ENCODE results near the gene KRT7. TPM values are rescaled to one million over a fixed set of nuclear protein-coding genes. Genes with fewer than 3 reads are reported as not detected.

The KRT7 gene
- total and polyA plus RNA-seq, 7 experiments from 2014 or later, result 36.1 TPM; not detected in 6

DNA sequence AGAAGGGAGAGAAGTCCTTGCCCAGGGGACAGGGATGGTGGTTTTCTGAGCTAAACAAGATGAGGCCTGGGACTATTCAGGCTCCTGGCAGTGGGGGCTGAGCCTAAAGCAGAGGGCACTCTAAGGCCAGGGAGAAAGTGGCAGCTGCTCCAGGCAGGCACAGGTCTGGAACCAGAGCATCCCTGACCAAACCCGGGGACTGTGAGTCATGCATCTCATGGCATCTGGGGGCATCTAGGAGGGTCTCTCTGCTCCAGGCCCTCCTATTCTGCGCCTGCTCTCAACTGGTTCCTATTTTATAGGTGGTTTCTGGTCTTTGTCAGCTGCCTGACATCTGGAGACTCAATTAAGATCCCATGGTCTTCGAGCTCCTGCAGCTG is 11.6 kb downstream of the KRT7 start:
- Mint-ChIP-seq H3K9me3 (no peaks in the 10 kb centered on the region), H3K4me3 (peak overlapping the region in 2 of 10 donors; percentile 50 to 94), H3K27ac (peak overlapping the region in 4 of 9 donors; percentile 66 to 99 (median 72)), H3K36me3 (peaks cover 0 to 29% (median 0%) of the 10 kb centered on the region in 5 donors), H3K4me1 (peaks cover 10 to 71% (median 13%) of the 10 kb centered on the region in 7 donors), H3K27me3 (peaks cover 3 to 20% (median 17%) of the 10 kb centered on the region in 5 donors)
- intact Hi-C loops (cut with micrococcal nuclease), result loop anchor here in 1 of 2 donors (10.0 kb wide), 1 partner anchor 220 kb away; no protein-coding TSS in a partner anchor
- no peak overlapping the region for H3K27ac ChIP-seq (ENCODE audit: low read depth, low read length)
- ChIA-PET CTCF (no interaction called here), POLR2A (no interaction called here)
- H3K27me3 ChIP-seq (ENCODE audit: control insufficient read depth in 2 of 2, insufficient read depth in 2 of 2, low read length in 2 of 2), result no peaks in the 10 kb centered on the region
- H3K36me3 ChIP-seq (ENCODE audit: control insufficient read depth in 2 of 3, insufficient read depth in 3 of 3, low read length in 3 of 3), result no peaks in the 10 kb centered on the region
- ATAC-seq (peak; percentile 10), DNase-seq (no peak)
- peaks cover 5 to 9% of the 10 kb centered on the region in 2 donors for H3K4me1 ChIP-seq (ENCODE audit: control insufficient read depth in 2 of 2, insufficient read depth in 2 of 2, low read length in 2 of 2)
- no peaks in the 10 kb centered on the region for H3K9me3 ChIP-seq (ENCODE audit: control insufficient read depth in 2 of 3, low read length in 3 of 3)
- H3K4me3 ChIP-seq (ENCODE audit: low read length), result no peak overlapping the region

DNA sequence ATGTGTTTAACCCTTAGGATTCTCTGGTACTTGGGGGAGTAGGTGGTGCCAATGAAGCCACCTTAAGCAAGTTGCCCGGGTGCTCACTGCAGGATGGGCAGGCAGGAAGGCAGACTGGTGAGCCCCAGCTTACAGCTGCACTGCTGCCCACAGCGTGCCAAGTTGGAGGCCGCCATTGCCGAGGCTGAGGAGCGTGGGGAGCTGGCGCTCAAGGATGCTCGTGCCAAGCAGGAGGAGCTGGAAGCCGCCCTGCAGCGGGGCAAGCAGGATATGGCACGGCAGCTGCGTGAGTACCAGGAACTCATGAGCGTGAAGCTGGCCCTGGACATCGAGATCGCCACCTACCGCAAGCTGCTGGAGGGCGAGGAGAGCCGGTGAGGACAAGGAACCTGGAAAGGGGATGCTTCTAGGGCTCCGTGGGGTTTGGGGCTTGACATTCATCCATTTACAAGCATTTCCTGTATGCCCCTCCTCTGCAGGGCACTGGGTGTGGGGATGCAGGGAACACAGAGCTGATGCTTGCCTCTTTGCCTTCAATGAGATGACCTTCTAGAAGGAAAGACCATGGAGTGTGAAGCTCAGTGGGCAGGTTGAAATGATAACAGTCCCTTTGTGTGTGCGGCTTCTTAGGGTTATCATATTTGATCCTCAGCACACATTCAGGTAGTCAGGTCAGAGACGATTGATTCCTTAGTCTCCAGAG is 12.4 kb downstream of the KRT7 start:
- no peaks in the 10 kb centered on the region for H3K27me3 ChIP-seq (ENCODE audit: control insufficient read depth in 2 of 2, insufficient read depth in 2 of 2, low read length in 2 of 2)
- peaks cover 5 to 9% of the 10 kb centered on the region in 2 donors for H3K4me1 ChIP-seq (ENCODE audit: control insufficient read depth in 2 of 2, insufficient read depth in 2 of 2, low read length in 2 of 2)
- Mint-ChIP-seq H3K4me3 (peak overlapping the region in 1 of 10 donors; percentile 94), H3K36me3 (peaks cover 0 to 35% (median 0%) of the 10 kb centered on the region in 5 donors), H3K27ac (peak overlapping the region in 1 of 9 donors; percentile 99), H3K9me3 (no peaks in the 10 kb centered on the region), H3K4me1 (peaks cover 10 to 76% (median 17%) of the 10 kb centered on the region in 7 donors), H3K27me3 (peaks cover 0 to 26% (median 23%) of the 10 kb centered on the region in 5 donors)
- ATAC-seq (no peak), DNase-seq (no peak)
- CTCF ChIA-PET, result interaction anchor here (0.7 kb wide), 1 partner anchor 71 kb away, joined by 3 read pairs; no protein-coding TSS in a partner anchor
- POLR2A ChIA-PET, result no interaction called here
- H3K4me3 ChIP-seq (ENCODE audit: low read length), result no peak overlapping the region
- no peaks in the 10 kb centered on the region for H3K9me3 ChIP-seq (ENCODE audit: control insufficient read depth in 2 of 3, low read length in 3 of 3)
- no peak overlapping the region for H3K27ac ChIP-seq (ENCODE audit: low read depth, low read length)
- H3K36me3 ChIP-seq (ENCODE audit: control insufficient read depth in 2 of 3, insufficient read depth in 3 of 3, low read length in 3 of 3), result no peaks in the 10 kb centered on the region
- intact Hi-C loops (cut with micrococcal nuclease), result loop anchor here in 1 of 2 donors (10.0 kb wide), 1 partner anchor 221 kb away; no protein-coding TSS in a partner anchor

DNA sequence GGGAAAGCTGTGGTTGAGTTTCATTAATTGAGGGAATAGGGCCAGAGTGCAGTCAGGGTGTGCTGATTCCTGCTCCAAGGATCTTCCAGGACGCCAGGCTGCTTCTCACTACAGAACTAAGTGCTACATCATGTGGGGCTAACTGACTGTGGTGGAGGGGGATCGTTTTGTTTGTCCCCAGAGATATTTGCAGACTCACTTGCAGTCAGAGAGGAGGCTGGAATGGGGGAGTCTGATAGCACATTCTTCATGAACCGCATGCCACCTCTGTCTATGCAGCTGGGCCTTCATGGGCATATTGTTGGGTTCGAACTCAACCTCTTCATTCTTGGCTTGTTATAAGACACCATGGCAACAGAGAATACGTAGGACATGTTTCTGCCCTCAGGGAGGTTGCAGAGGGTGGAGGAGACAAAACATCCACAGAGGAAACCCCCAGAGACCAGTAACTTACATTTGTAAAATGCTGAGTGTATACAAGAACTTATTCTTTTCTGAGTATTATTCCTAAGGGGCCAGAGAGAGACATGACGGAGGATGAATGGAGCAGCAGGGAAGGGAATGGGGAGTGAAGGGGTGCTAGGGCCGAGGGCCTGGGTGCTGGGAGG is 13.0 kb downstream of the KRT7 start:
- ChIA-PET POLR2A (no interaction called here), CTCF (no interaction called here)
- peaks cover 0 to 29% (median 26%) of the 10 kb centered on the region in 5 donors for H3K27me3 Mint-ChIP-seq
- H3K27ac Mint-ChIP-seq, result peak overlapping the region in 2 of 9 donors; percentile 35 to 99
- no peaks in the 10 kb centered on the region for H3K27me3 ChIP-seq (ENCODE audit: control insufficient read depth in 2 of 2, insufficient read depth in 2 of 2, low read length in 2 of 2)
- DNase-seq, result no peak
- H3K9me3 Mint-ChIP-seq, result no peaks in the 10 kb centered on the region
- H3K4me1 Mint-ChIP-seq, result peaks cover 10 to 80% (median 17%) of the 10 kb centered on the region in 7 donors
- H3K36me3 ChIP-seq (ENCODE audit: control insufficient read depth in 2 of 3, insufficient read depth in 3 of 3, low read length in 3 of 3), result no peaks in the 10 kb centered on the region
- no peak for ATAC-seq
- peaks cover 0 to 38% (median 0%) of the 10 kb centered on the region in 5 donors for H3K36me3 Mint-ChIP-seq
- no peaks in the 10 kb centered on the region for H3K9me3 ChIP-seq (ENCODE audit: control insufficient read depth in 2 of 3, low read length in 3 of 3)
- H3K4me3 Mint-ChIP-seq, result peak overlapping the region in 1 of 10 donors; percentile 94
- no peak overlapping the region for H3K27ac ChIP-seq (ENCODE audit: low read depth, low read length)
- peaks cover 5 to 9% of the 10 kb centered on the region in 2 donors for H3K4me1 ChIP-seq (ENCODE audit: control insufficient read depth in 2 of 2, insufficient read depth in 2 of 2, low read length in 2 of 2)
- H3K4me3 ChIP-seq (ENCODE audit: low read length), result no peak overlapping the region
- intact Hi-C loops (cut with micrococcal nuclease), result loop anchor here in 1 of 2 donors (10.0 kb wide), 1 partner anchor 221 kb away; no protein-coding TSS in a partner anchor

DNA sequence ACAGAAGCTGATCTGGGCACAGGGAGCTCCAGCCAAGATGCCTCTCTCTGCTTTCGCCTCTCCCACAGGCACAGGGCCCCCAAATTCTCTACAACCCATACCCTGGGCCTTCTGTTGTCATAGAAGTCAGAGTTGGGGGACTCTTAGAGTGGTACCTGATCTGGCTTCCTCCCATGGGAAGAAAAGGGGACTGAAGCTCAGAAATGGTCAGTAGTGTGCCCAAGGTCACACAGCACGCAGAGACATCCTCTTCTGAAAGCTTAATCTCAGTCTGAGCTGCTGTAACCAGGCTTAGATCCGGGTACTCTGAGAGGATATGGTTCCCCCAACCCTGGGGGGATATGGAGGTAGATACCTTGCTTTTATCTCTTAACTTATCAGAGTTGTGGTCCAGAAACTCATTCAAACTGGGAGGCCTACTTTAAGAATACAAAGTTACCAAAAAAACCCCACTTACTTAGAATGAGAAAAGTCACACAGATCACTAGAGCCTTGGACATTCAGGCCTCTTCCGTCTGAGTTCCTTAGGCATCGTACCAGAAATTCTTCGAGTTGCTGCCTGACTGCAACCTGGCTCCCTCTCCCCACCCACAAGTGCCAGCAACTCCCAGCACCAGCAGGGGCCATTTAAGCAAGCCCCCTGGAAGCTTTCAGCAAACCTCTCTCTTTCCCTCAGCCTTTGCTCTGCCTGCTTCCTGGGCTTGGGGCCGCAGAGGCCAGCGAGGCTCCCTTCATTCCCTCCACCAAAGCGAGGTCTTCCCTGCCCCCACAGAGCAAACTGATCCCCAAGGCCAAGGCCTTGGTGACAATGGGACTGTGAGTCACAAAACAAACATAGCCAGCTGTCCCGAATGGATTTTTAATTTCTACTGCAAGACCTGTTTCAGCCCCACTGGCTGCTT is 13.9 kb downstream of the KRT7 start:
- no peaks in the 10 kb centered on the region for H3K9me3 Mint-ChIP-seq
- DNase-seq (no peak), ATAC-seq (no peak)
- Histone ChIP-seq H3K27me3 (ENCODE audit: control insufficient read depth in 2 of 2, insufficient read depth in 2 of 2, low read length in 2 of 2) (no peaks in the 10 kb centered on the region), H3K36me3 (ENCODE audit: control insufficient read depth in 2 of 3, insufficient read depth in 3 of 3, low read length in 3 of 3) (no peaks in the 10 kb centered on the region), H3K4me1 (ENCODE audit: control insufficient read depth in 2 of 2, insufficient read depth in 2 of 2, low read length in 2 of 2) (peaks cover 5 to 9% of the 10 kb centered on the region in 2 donors), H3K27ac (ENCODE audit: low read depth, low read length) (no peak overlapping the region), H3K9me3 (ENCODE audit: control insufficient read depth in 2 of 3, low read length in 3 of 3) (no peaks in the 10 kb centered on the region), H3K4me3 (ENCODE audit: low read length) (no peak overlapping the region)
- peaks cover 10 to 89% (median 24%) of the 10 kb centered on the region in 7 donors for H3K4me1 Mint-ChIP-seq
- peak overlapping the region in 1 of 10 donors; percentile 94 for H3K4me3 Mint-ChIP-seq
- ChIA-PET CTCF (no interaction called here), POLR2A (no interaction called here)
- H3K27me3 Mint-ChIP-seq, result peaks cover 0 to 29% (median 26%) of the 10 kb centered on the region in 5 donors
- H3K36me3 Mint-ChIP-seq, result peaks cover 0 to 47% (median 0%) of the 10 kb centered on the region in 5 donors
- intact Hi-C loops (cut with micrococcal nuclease), result loop anchor here in 1 of 2 donors (10.0 kb wide), 1 partner anchor 222 kb away; no protein-coding TSS in a partner anchor
- peak overlapping the region in 2 of 9 donors; percentile 43 to 99 for H3K27ac Mint-ChIP-seq

DNA sequence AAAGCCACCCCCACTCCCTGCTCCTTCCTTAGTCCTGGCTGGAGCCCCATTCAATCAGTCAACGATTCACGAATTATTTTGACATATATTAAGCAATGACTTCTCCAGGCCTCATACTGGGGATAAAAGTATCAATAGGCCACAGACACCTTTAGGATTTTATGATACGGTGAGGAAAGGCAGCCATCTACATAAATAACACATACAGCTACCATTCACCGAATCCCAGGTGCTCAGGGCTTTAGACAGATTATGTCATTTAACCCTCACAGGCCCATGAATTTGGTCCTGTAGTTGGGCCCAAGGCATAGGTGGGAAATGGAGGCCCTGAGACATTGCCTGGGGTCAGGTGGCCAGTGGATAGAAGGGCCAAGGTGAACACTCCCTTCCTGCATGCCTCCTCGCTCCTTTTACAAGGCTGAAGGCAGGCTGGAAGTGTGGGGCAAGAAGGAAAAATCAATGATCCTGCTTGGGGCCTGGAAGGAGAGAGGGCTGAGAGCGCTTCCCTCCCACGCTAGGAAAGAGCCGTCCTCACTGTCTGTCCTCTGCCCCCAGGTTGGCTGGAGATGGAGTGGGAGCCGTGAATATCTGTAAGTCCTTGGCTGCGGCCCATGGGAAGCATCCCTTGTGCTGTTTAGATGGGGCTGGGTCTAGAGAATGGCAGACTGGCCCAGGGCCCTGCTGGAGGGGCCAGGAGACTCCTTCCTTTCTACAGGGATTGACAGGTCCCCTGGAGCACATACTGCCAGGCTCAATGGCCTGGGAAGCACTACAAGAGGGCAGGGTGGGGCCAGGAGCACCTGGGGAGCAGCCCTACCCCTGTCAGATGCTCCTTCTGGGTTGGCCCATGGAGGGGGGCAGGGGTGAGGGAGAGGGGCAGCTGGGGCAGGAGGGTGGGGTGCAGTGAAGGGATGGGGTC is 14.8 kb downstream of the KRT7 start:
- Histone ChIP-seq H3K4me1 (ENCODE audit: control insufficient read depth in 2 of 2, insufficient read depth in 2 of 2, low read length in 2 of 2) (peaks cover 5 to 9% of the 10 kb centered on the region in 2 donors), H3K27me3 (ENCODE audit: control insufficient read depth in 2 of 2, insufficient read depth in 2 of 2, low read length in 2 of 2) (no peaks in the 10 kb centered on the region), H3K9me3 (ENCODE audit: control insufficient read depth in 2 of 3, low read length in 3 of 3) (no peaks in the 10 kb centered on the region), H3K27ac (ENCODE audit: low read depth, low read length) (no peak overlapping the region), H3K36me3 (ENCODE audit: control insufficient read depth in 2 of 3, insufficient read depth in 3 of 3, low read length in 3 of 3) (no peaks in the 10 kb centered on the region), H3K4me3 (ENCODE audit: low read length) (no peak overlapping the region)
- peak overlapping the region in 2 of 9 donors; percentile 43 to 99 for H3K27ac Mint-ChIP-seq
- H3K27me3 Mint-ChIP-seq, result peaks cover 0 to 29% (median 27%) of the 10 kb centered on the region in 5 donors
- intact Hi-C loops (cut with micrococcal nuclease), result loop anchor here in 1 of 2 donors (10.0 kb wide), 1 partner anchor 223 kb away; no protein-coding TSS in a partner anchor
- H3K4me1 Mint-ChIP-seq, result peaks cover 10 to 91% (median 25%) of the 10 kb centered on the region in 7 donors
- ChIA-PET POLR2A (no interaction called here), CTCF (no interaction called here)
- peaks cover 0 to 51% (median 0%) of the 10 kb centered on the region in 5 donors for H3K36me3 Mint-ChIP-seq
- H3K9me3 Mint-ChIP-seq, result no peaks in the 10 kb centered on the region
- peak overlapping the region in 1 of 10 donors; percentile 94 for H3K4me3 Mint-ChIP-seq
- no peak for DNase-seq
- no peak for ATAC-seq

Data from naive thymus-derived CD4-positive, alpha-beta T cell (primary cell).